ENCODE measurements around the gene NMT2.
"Not testable (repeated sequence)": the region's sequence is repeated elsewhere in the genome, so short reads cannot be mapped to it uniquely, and the experiment has no call there.

NMT2 gene

GRCh38 chr10:15208221-15208620 is 39.7 kb upstream of the NMT2 start:
- no peak for DNase-seq (ENCODE audit: low spot score)
- no peak for TF ChIP-seq CTCF (IDR thresholded peaks at IDR 0.05; ENCODE audit: extremely low read depth, missing control alignments)

GRCh38 chr10:15207410-15207809 is 38.9 kb upstream of the NMT2 start:
- not testable (repeated sequence) for DNase-seq (ENCODE audit: low spot score)

- DNase-seq (ENCODE audit: low spot score) = no peak
- TF ChIP-seq CTCF (IDR thresholded peaks at IDR 0.05; ENCODE audit: extremely low read depth, missing control alignments) = no peak
Measured at GRCh38 chr10:15202639-15203038, 34.1 kb upstream of the NMT2 start.

DNA sequence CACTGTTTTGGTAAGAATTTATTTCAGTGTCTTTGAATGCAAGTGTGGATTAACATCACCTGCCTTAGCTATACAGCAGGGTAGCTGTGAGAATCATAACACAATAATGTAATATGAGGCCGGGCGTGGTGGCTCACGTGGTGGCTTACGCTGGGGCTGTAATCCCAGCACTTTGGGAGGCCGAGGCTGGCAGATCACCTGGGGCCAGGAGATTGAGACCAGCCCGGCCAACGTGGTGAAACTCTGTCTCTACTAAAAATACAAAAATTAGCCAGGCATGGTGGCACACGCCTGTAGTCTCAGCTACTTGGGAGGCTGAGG is 33.8 kb upstream of the NMT2 start:
- DNase-seq (ENCODE audit: low spot score) = not testable (repeated sequence)

GRCh38 chr10:15201589-15202300 is 33.3 kb upstream of the NMT2 start:
- no peak for TF ChIP-seq CTCF (IDR thresholded peaks at IDR 0.05; ENCODE audit: extremely low read depth, missing control alignments)
- no peak for DNase-seq (ENCODE audit: low spot score)

- DNase-seq (ENCODE audit: low spot score) = no peak
Measured at GRCh38 chr10:15200626-15201025, 32.1 kb upstream of the NMT2 start.

DNA sequence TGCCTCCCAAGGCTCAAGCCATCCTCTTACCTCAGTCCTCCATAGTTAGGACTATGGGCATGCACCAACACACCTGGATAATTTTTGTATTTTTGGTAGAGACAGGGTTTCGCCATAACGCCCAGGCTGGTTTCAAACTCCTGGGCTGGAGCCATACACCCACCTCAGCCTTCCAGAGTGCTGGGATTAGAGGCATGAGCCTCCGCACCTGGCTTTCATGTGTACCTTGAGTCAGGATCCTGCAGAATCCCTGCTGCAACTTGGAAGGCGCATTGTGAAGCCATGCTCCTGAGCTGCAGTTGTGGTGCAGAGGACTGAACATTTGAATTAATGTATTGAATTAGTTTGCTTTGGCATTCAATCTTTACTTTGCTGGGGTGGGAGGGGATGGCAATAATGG is 29.4 kb upstream of the NMT2 start:
- no peak for DNase-seq (ENCODE audit: low spot score)
- no peak for TF ChIP-seq CTCF (IDR thresholded peaks at IDR 0.05; ENCODE audit: extremely low read depth, missing control alignments)

More at GRCh38 chr10:15200626-15201025, 32.1 kb upstream of the NMT2 start:
- TF ChIP-seq CTCF (IDR thresholded peaks at IDR 0.05; ENCODE audit: extremely low read depth, missing control alignments) = no peak

- no peak for DNase-seq (ENCODE audit: low spot score)
- no peak for TF ChIP-seq CTCF (IDR thresholded peaks at IDR 0.05; ENCODE audit: extremely low read depth, missing control alignments)
Measured at GRCh38 chr10:15197276-15197675, 28.8 kb upstream of the NMT2 start.

Measured in GM20000 (cell line).